ENCODE data around the gene PKD2. TPM values are rescaled to one million over a fixed set of nuclear protein-coding genes. Genes with fewer than 3 reads are reported as not detected.

Gene PKD2
- polyA plus RNA-seq, 1 donor from 2014 or later: 54.8 TPM

DNA sequence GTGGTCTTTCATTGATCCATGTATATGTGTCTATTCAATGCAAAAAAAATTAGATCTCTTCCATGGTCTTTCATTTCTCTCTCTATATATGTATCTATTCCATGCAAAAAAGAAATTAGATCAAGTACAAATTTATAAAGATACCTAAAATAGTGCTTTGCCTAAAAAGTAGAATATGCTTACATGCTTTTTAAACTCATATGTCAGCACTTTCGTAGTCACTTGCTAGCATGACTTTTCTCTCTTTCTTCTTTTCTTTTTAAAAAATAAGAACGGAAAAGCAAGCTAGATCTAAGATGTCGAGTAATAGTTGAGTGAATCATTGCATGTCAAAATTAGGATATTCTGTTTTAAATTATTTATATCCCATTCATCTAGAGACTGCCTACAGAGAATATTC, 50.9 kb downstream of the PKD2 start:
- no peaks in the 10 kb centered on the region for H3K27me3 ChIP-seq (ENCODE audit: insufficient read depth, low read depth, low read length)
- no peak overlapping the region for H2AFZ ChIP-seq (ENCODE audit: low read depth, low read length)
- no peak overlapping the region for H3K27ac ChIP-seq (ENCODE audit: low read length)
- no peaks in the 10 kb centered on the region for H3K9me3 ChIP-seq (ENCODE audit: low read length)
- H3K9me2 ChIP-seq (ENCODE audit: insufficient read depth, low read length): no peaks in the 10 kb centered on the region
- H4K20me1 ChIP-seq (ENCODE audit: insufficient read depth): no peaks in the 10 kb centered on the region
- no peak overlapping the region for H3K9ac ChIP-seq (ENCODE audit: low read length)
- H3K4me3 ChIP-seq (ENCODE audit: low read length): no peak overlapping the region
- no peaks in the 10 kb centered on the region for H3F3A ChIP-seq (ENCODE audit: insufficient read depth, low read length, poor library complexity, severe bottlenecking)
- peaks cover 23% of the 10 kb centered on the region for H3K36me3 ChIP-seq (ENCODE audit: insufficient read depth, low read length)
- no peaks in the 10 kb centered on the region for H3K79me2 ChIP-seq (replicated peaks; ENCODE audit: insufficient read depth, low read length)
- H3K4me2 ChIP-seq (ENCODE audit: low read length): no peak overlapping the region
- TF ChIP-seq POLR2AphosphoS5 (IDR thresholded peaks at IDR 0.05) (no peak), EZH2 (IDR thresholded peaks at IDR 0.05; ENCODE audit: borderline replicate concordance, insufficient read depth, low read length, poor library complexity, severe bottlenecking) (no peak), SMC3 (conservative IDR thresholded peaks at IDR 0.05; ENCODE audit: poor library complexity) (no peak), EP300 (conservative IDR thresholded peaks at IDR 0.05; ENCODE audit: poor library complexity, severe bottlenecking) (no peak), TAF1 (IDR thresholded peaks at IDR 0.05; ENCODE audit: low read depth) (no peak), RAD21 (conservative IDR thresholded peaks at IDR 0.05) (no peak), MXI1 (conservative IDR thresholded peaks at IDR 0.05; ENCODE audit: poor library complexity, severe bottlenecking) (no peak)
- TF ChIP-seq, protein P1, sequence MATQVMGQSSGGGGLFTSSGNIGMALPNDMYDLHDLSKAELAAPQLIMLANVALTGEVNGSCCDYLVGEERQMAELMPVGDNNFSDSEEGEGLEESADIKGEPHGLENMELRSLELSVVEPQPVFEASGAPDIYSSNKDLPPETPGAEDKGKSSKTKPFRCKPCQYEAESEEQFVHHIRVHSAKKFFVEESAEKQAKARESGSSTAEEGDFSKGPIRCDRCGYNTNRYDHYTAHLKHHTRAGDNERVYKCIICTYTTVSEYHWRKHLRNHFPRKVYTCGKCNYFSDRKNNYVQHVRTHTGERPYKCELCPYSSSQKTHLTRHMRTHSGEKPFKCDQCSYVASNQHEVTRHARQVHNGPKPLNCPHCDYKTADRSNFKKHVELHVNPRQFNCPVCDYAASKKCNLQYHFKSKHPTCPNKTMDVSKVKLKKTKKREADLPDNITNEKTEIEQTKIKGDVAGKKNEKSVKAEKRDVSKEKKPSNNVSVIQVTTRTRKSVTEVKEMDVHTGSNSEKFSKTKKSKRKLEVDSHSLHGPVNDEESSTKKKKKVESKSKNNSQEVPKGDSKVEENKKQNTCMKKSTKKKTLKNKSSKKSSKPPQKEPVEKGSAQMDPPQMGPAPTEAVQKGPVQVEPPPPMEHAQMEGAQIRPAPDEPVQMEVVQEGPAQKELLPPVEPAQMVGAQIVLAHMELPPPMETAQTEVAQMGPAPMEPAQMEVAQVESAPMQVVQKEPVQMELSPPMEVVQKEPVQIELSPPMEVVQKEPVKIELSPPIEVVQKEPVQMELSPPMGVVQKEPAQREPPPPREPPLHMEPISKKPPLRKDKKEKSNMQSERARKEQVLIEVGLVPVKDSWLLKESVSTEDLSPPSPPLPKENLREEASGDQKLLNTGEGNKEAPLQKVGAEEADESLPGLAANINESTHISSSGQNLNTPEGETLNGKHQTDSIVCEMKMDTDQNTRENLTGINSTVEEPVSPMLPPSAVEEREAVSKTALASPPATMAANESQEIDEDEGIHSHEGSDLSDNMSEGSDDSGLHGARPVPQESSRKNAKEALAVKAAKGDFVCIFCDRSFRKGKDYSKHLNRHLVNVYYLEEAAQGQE (IDR thresholded peaks at IDR 0.05; ENCODE audit: borderline replicate concordance): no peak
- TF ChIP-seq, protein P2, sequence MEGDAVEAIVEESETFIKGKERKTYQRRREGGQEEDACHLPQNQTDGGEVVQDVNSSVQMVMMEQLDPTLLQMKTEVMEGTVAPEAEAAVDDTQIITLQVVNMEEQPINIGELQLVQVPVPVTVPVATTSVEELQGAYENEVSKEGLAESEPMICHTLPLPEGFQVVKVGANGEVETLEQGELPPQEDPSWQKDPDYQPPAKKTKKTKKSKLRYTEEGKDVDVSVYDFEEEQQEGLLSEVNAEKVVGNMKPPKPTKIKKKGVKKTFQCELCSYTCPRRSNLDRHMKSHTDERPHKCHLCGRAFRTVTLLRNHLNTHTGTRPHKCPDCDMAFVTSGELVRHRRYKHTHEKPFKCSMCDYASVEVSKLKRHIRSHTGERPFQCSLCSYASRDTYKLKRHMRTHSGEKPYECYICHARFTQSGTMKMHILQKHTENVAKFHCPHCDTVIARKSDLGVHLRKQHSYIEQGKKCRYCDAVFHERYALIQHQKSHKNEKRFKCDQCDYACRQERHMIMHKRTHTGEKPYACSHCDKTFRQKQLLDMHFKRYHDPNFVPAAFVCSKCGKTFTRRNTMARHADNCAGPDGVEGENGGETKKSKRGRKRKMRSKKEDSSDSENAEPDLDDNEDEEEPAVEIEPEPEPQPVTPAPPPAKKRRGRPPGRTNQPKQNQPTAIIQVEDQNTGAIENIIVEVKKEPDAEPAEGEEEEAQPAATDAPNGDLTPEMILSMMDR (IDR thresholded peaks at IDR 0.05; ENCODE audit: poor library complexity, severe bottlenecking): no peak

DNA sequence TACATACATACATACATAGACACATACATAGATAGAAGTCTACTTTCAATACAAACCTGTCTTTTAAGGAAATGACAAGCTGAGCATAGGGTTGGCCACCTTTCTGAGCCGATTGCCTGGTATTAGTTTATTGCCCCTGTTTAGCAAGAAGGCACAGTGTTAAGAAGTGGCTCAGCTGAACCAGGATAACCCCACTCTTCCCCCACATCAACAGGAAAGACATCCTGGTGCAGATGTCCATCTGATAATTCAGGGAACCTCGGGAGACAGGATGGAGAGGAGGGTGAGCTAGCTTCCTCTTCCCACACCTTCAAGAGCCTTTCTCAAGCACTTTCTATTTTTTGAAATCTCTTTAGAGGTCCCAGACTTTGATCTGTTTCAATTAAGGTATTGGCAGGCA, 52.3 kb downstream of the PKD2 start:
- H3K36me3 ChIP-seq (ENCODE audit: insufficient read depth, low read length): peaks cover 25% of the 10 kb centered on the region
- H3K27ac ChIP-seq (ENCODE audit: low read length): no peak overlapping the region
- no peaks in the 10 kb centered on the region for H4K20me1 ChIP-seq (ENCODE audit: insufficient read depth)
- no peaks in the 10 kb centered on the region for H3K79me2 ChIP-seq (replicated peaks; ENCODE audit: insufficient read depth, low read length)
- H3K27me3 ChIP-seq (ENCODE audit: insufficient read depth, low read depth, low read length): no peaks in the 10 kb centered on the region
- no peak overlapping the region for H2AFZ ChIP-seq (ENCODE audit: low read depth, low read length)
- H3F3A ChIP-seq (ENCODE audit: insufficient read depth, low read length, poor library complexity, severe bottlenecking): no peaks in the 10 kb centered on the region
- no peaks in the 10 kb centered on the region for H3K9me3 ChIP-seq (ENCODE audit: low read length)
- H3K9me2 ChIP-seq (ENCODE audit: insufficient read depth, low read length): no peaks in the 10 kb centered on the region
- H3K4me2 ChIP-seq (ENCODE audit: low read length): no peak overlapping the region
- no peak for TF ChIP-seq EP300 (conservative IDR thresholded peaks at IDR 0.05; ENCODE audit: poor library complexity, severe bottlenecking)
- TF ChIP-seq, protein P1 (IDR thresholded peaks at IDR 0.05; ENCODE audit: borderline replicate concordance): no peak
- TF ChIP-seq EZH2 (IDR thresholded peaks at IDR 0.05; ENCODE audit: borderline replicate concordance, insufficient read depth, low read length, poor library complexity, severe bottlenecking): no peak
- TF ChIP-seq TAF1 (IDR thresholded peaks at IDR 0.05; ENCODE audit: low read depth): no peak
- TF ChIP-seq POLR2AphosphoS5 (IDR thresholded peaks at IDR 0.05): no peak
- TF ChIP-seq MXI1 (conservative IDR thresholded peaks at IDR 0.05; ENCODE audit: poor library complexity, severe bottlenecking): no peak
- TF ChIP-seq, protein P2 (IDR thresholded peaks at IDR 0.05; ENCODE audit: poor library complexity, severe bottlenecking): no peak
- TF ChIP-seq SMC3 (conservative IDR thresholded peaks at IDR 0.05; ENCODE audit: poor library complexity): no peak
- TF ChIP-seq RAD21 (conservative IDR thresholded peaks at IDR 0.05): no peak
- H3K4me3 ChIP-seq (ENCODE audit: low read length): no peak overlapping the region
- H3K9ac ChIP-seq (ENCODE audit: low read length): no peak overlapping the region

Measured in neural cell (in vitro differentiated cells).